Measurements from ENCODE around the gene BCL2L1.
A peak's percentile ranks its signal among the peaks of the same experiment; 100 is the strongest.

Gene BCL2L1

DNA sequence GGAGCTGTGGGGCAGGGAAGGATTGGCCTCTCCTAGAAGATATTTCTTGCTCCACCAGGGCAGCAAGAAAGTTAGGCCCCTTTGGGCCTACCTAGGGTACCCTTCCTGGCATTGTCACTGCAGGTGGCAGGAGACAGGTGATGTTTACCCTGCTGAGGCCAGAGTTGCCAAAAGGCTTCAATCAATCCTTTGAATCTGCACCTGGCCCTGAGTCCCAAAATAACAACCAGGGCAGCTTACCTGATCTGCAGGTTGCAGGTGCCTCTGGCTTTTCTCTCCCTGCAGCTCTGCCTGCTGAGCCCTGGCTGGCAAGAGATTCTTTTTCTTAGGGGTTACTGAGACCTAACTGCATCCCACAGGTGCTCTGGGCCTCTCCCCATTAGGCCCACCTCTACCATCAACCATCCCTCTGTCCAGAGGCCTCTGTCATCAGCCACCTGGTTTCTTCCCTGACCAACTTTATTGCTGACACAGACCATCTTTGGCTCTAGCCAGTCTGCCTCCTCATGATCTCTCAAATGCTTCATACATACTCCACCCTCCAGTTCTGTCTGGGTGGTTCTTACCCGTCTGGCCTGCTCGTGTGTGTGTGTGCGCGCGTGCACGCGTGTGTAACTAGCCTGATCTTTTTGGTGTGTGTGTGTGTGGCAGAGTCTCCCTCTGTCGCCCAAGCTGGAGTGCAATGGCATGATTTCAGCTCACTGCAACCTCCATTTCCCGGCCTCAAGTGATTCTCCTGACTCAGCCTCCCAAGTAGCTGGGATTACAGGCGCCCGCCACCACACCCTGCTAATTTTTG, 13.7 kb downstream of the BCL2L1 start:
- no peak for DNase-seq (ENCODE audit: low read depth, low spot score)

DNA sequence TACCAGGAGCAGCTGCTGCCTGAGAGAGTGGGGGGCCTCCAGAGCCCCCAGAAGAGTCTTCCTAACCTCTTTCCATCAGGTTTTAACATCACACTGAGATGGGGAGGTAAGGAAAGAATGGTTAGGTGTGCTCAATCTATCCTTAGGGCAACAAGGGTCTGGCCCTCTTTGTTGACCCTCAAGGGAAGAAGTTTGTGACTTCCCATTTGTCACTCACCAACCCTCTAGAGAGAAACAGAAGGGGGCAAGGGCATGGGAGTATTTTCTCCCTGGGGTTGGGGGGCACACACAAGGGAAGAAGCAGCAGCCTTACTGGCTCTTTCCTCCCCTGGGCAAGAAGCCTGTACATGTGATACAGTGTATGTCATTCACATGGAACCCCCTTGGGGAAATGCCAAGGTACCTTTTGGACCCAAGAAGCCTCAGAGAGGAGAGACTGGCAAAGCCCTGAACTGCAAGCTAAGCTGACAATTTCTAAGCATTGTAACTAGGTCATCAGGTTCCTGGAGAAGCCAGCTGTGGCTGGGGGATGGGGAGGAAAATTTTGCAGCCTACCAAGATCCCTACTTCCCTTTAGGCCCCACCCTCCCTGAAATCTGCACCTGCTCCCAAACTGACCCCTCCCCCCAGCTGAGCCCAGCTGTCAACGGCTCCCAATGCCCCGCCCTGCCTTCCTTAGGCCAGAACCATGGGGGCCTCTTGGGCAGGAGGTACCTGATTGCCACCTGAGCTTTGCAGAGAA, 14.5 kb downstream of the BCL2L1 start:
- no peak for DNase-seq (ENCODE audit: low read depth, low spot score)

DNA sequence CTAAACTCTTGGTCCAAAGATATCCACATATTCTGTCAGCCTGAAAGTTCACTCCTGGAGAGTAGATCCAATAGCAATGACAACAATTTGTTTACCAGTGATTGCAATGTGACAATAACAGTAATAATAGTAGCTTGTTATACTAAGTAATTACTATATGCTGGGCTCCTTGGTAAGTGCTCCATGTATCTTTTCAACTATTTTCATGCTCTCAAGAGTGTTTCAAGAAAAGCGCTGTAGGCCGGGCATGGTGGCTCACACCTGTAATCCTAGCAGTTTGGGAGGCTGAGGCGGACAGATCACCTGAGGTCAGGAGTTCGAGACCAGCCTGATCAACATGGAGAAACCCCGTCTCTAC, 15.4 kb downstream of the BCL2L1 start:
- no peak for DNase-seq (ENCODE audit: low read depth, low spot score)

DNA sequence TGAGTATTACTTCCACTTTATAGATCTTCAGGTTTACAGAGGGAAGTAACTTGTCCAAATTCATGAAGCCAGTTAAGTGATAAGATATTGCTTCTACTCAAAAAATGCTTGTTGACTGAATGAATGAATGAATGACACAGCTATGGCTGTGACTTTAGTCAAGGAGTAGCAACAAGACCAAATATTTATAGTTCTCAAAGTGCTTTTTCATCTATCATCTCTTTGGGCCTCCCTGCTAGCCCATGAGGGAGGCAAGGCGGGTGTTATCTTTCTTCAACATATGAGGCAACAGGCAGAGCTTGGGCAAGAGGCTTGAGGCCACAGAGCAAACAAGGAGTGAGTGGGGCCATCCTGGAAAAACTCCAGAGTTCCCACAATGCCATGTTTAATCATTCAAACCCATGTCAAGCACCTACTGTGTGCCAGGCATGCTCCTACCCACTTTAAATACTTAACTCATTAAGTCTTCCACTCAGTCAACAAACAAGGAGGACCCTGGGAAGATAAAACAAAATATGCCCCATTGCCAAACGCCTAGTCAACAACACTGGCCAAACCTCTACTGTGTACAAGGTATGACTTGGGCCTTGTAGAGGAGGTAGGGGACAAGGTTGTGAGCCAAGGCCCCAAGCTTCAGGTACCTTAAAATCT, 15.9 kb downstream of the BCL2L1 start:
- DNase-seq (ENCODE audit: low read depth, low spot score): no peak

DNA sequence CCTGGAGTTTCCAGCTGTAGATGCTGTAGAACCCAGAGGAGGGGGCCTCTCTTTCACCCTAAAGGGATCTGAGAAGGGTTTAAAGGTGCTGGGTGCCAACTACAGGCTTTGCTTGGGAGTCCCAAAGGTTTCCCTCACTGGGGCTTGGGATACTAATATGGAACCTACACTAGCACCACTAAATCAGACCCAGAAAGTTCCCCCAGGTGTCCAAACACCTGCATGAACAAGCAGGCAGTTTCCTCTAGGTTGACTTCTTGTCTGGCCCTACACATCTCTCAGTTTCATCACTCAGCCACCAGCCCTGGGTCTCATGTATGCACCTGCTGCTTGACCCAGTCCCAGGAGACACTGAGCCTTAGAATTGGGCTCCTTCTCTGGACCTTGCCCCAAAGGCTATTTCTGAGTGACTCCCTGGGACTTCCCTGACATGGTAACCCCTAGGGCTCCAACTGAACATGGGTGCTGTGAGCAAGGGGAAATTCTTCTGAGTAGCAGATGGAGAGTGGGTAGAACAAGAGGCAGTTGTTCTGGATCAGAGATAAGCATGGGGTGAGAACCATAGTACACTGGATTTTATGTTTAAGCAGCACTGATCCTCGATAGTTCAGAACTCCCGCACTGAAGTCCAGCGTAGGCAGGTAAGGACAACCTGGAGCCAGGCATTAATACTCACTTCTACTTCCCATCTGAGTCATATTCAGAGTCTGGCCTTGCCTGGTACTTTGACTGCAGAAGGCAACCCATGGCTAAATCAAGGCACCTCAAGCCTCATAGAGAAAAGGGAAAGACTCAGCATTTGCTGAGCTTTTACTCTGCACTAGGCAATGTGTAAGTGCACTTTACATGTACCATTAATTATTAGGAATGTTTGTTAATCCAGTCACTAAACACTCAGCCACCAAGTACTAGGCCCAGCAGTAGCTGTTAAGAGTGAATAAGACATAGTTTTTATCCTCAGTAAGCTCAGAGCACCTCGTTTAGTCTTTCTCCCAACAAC, 16.8 kb downstream of the BCL2L1 start:
- DNase-seq (ENCODE audit: low read depth, low spot score): no peak

DNA sequence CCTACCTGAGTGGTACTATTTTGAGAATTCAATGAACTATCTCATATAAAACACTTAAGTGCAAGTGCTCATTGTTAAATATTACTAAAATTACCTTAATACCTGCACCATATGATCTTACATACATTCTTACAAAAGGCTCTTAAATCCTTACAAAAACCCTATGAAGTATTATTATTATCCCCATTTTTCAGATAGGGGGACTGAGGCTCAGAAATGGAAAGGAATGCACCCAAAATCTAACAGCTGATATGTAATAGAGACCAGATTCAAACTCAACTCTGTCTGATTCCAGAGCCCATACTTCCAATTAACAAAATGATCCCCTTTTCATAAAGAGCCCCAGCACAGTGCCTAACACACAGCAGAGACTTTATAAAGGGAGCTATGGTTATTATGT, 17.5 kb downstream of the BCL2L1 start:
- no peak for DNase-seq (ENCODE audit: low read depth, low spot score)

DNA sequence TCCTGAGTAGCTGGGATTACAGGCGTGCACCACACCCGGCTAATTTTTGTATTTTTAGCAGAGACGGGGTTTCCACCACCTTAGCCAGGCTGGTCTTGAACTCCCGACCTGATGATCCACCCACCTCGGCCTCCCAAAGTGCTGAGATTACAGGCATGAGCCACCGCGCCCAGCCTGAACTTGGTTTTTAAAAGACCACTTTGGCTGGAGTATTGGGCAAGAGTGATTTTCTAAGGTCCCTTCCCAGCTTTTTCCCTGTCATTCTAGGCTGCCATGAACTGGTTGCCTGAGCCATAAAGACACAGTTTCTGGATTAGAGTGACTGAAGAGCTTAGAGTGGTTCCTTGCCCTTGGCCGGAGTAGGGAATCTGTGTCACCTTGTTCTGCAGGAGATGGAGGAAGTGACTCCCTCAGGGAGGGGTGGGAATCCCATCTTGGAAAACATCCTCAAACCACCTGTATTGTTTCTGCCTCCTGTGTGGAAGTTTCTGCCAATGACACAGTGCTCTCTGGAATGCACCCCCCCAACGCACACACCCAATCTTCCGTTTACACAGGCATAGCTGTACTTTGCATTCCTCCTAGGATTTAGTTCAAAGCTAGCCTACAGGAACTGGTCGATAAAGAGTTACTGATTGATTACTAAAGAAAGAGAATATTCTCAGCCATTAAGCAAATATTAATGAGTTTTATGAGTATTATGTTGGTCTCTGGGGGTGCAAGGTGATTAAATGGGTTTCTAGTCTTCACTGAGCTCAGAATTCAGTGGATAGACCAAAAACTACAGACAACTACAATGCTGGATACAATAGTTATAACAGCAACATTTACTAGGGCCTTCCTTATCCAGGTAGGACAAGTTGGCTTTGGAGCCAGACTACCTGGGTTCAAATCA, 18.2 kb downstream of the BCL2L1 start:
- DNase-seq (ENCODE audit: low read depth, low spot score): no peak

DNA sequence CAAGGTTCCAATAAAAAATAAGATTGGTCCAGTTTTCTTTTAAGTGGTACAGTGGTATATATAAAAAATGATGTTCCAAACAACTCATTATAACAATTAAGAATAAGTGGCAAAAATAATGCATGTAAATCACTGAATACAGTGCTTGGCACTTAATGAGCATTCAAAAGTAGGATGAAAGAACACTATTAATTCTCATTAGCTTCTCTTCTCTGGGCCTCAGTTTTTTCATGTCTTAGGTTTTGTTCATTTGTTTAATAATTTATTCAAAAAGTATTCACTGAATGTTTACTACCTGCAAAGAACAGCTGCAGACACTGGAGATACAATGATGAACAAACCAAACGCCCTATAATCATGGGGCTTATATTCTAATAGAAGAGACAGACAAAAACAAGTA, 21.1 kb downstream of the BCL2L1 start:
- DNase-seq (ENCODE audit: low read depth, low spot score): no peak

DNA sequence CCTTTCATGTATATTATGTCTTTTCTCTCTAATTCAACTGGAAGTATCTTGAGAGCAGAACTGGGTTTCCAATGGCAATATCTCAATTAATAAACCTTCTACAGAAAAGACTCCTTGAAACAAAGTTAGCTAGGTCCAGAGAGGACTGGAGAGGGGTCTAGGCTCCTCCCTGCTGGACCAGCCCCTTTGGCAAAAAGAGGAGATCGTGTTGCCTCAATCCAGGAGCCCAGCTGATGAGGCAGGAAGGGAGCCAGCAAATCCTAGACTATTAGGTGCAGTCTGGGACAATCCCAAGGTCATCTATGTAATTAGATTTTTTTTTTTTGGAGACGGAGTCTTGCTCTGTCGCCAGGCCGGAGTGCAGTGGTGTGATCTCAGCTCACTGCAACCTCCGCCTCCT, 21.9 kb downstream of the BCL2L1 start:
- no peak for DNase-seq (ENCODE audit: low read depth, low spot score)

DNA sequence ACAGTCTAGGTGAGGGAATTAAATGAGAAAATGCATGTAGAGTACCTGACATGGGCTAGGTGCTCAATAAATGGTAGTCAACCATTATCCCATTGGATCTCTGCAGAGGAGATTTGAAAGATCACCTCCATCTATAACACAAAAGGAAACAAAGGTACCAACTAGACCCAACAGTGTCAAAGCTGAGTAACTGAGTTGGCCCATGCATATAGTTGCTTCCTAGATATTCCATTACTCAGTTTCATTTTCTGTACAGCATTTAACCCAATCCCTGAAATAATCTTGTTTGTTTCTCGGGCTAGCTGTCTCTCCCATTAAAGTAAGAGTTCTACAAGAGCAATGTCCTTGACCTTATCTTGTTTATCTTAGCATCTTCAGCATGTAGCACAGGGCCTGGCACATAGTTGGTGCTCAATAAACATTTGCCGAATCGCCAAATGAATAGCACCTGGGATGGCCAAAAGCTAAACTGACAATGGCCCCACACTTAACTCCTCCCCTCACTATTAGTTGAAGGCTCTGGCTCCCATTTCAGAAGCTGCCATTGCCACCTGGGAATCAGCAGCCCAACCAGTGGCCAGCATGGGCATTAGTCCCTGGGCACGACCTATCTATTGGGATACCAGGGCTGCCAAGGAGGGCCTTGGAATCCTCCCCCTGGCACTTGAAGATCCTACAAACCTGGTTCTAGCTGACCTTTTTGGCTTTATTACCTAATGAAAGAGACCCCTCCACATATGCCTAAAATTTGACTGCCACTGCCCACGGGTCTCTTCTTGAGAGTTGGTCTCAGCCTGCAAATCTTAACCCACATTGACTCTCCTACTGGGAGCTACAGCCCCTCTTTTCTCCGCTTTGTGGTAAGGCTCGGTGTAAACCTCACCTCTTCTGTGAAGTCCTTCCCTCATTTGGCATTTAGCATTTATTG, 22.6 kb downstream of the BCL2L1 start:
- no peak for DNase-seq (ENCODE audit: low read depth, low spot score)

DNA sequence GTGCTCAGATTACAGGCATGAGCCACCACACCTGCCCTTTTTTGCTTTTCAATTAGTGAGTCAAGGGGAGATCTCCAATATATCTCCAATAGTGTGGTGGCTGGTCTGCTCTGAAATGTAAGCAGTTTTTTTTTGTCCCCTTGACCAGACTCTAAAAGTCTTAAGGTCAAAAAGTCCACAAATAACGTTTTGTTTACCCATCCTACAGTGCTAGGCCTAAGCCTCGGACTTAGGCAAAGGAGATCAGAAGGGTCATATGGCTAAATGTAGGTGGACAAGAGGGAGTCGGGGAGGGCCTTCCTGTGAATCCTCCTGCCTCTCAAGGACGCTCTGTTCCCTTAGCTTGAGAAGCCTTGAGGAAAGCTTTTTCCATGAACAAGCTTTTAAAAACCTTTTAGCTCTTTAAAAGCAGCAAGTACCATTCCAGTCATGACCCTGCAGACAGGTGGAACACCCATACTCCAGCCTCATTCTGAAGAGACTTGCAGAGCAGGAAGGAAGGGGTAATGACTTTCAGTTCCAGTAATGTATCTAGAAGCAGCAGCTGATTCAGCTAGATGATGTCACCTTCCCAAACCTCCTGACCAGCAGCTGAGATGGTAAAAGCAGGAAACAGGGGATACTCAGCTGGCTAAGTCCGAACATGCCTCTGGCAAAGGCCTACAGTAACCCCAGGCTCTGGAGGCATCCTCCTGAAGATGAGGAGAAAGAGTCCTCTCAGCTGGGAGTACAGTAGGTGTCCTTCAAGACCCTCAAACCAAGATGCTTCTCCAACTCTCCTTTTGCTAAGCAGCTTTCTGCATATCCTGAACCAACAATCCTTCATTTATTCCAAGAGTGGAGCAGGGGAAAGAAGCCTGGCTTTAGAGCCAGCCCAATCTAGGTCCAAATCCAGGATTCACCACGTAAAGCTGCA, 23.6 kb downstream of the BCL2L1 start:
- peak; percentile 70 for DNase-seq (ENCODE audit: low read depth, low spot score)

DNA sequence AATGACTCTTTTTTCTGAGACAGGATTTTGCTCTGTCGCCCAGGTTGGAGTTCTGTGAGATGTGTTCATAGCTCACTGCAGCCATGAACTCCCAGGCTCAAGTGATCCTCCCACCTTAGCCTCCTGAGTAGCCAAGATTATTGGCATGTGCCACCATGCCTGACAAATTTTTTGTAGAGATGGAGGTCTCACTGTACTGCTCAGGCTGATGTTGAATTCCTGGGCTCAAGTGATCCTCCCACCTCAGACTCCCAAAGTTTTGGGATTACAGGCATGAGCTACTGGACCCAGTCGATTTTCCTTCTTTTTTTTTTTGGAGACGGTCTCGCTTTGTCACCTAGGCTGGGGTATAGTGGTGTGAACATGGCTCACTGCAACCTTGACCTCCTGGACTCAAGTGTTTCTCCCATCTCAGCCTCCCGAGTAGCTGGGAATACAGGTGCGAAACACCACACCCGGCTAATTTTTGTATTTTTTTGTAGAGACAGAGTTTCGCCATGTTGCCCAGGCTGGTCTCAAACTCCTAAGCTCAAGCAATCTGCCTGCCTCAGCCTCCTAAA, 24.3 kb downstream of the BCL2L1 start:
- DNase-seq (ENCODE audit: low read depth, low spot score): no peak

DNA sequence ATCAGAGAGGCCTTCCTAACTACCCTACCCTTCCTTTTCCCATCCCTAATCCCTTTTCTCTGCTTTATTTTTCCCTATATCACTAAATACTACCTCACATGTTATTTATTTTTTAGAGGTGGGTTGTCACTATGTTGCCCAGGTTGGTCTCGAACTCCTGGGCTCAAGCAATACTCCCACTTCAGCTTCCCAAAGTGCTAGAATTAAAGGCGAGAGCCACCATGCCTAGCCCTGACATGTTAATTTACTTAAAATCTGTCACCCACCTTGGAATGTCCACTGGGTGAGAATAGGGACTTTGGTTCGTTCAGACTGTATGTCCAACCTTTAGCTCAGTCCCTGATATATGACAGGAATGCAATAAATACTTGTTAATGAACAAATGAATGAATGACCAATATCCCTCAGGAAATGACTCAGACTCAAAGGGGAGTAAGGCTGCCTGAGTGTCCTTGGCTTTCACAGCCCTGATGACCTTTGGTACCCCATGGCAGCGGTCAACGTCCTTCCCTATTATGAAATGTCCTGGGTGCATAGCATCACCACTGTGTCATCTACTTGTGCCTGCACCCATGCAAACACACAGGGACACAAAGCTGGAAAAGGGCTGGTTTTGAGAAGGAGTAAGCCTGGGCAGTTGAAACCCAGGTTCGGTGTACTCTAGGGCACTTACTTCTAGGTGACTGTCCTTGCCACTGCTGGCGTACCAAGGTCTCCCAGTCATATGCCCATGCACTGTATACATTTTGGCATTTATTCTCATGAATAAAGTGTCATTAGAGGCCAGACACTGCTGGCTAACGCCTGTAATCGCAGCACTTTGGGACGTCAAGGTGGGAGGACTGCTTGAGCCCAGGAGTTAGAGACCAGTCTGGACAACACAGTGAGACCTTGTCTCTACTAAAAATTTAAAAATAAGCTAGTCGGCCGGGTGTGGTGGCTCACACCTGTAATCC, 26.5 kb downstream of the BCL2L1 start:
- DNase-seq (ENCODE audit: low read depth, low spot score): no peak

DNA sequence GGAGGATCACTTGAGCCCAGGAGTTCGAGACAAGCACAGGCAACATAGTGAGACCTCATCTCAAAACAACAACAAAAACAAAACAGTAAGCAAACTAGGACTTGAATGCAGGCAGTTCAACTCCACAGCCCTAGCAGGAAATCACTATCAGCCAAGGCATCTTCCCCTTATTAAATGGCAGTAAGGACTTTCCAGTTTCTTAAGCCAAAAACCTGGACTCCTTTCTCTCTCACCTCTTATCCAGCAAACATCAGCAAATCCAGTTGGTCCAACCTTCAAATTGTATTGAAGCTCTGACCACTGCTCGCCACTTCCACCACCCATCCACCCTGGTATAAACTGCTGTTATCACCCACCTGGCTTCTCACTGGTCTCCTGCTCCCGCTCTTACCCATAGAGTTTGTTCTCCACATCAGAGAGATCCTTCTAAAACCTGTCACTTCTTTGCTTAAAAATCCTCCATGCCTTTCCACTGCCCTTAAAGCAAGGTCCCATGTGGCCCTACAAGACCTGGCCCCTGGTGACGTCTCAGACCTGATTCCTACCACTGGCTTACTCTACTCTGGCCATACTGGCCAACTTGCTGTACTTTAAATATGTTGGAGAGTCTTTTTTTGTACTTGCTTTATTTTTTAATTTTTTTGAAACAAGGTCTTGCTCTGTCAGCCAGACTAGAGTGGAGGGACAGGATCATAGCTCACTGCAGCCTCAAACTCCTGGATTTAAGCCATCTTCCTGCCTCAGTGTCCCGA, 27.6 kb downstream of the BCL2L1 start:
- DNase-seq (ENCODE audit: low read depth, low spot score): no peak

DNA sequence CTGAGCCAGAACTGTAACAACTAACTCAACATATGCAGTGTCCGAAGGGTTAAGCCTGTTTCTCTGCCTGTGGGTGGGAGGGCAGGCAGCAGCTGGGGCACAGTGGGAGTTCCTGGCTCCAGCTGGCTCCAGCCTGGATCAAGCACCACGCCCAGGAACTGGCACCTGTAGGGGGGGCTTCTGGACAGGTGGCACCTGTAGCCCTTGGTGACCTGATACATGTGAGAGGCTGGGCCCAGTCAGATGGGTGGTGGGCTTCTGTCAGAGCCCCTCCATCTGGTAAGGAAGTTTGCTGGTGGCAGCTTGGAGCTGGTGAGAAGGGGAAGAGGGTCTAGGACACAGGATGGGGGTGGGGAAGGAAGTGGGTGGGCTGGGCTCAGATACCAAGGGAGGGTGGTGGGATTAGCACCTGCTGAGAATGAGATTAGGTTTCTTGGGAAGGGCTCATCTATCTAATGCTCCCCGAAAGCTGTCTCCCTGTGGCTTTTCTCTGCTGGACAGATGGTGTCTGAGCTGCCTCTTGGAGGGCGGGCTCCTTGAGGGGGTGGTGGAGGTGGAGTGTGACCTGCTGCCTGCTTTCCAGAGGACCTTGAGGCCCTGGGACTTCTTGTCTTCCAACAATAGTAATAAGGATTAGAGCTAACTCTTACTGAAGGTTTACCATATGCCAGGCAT, 28.5 kb downstream of the BCL2L1 start:
- DNase-seq (ENCODE audit: low read depth, low spot score): no peak

DNA sequence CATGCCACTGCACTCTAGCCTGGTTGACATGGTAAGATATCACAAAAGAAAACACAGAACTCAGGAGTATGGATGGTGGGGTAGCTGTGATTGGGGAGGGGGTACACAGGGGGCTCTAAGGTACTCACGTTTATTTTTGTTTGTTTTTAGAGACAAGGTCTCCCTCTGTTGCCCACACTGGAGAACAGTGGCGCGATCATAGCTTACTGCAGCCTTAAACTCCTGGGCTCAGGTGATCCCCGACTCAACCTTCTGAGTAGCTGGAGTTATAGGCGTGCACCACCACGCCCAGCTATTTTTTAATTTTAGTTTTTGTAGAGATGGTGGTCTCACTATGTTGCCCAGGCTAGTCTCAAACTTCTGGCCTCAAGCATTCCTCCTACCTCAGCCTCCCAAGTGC, 29.3 kb downstream of the BCL2L1 start:
- DNase-seq (ENCODE audit: low read depth, low spot score): no peak

Data from brain pericyte (primary cell).